Activated CD8-positive, alpha-beta memory T cell treated with anti-CD3 and anti-CD28 coated beads for 36 hours (primary cell): ENCODE measurements around the gene AANAT. TPM values are rescaled to one million over a fixed set of nuclear protein-coding genes. Genes with fewer than 3 reads are reported as not detected.

ENCODE experiments used
- CTCF ChIA-PET: fragments of 350-600 bp; sonication (Branson Sonifier 250); formaldehyde crosslinking; loops from one replicate; lab custom pipeline; 2021; ENCODE audit warnings: antibody characterized with exemption; lab: Charles Lee
- POLR2A ChIA-PET: fragments of 350-600 bp; sonication (Branson Sonifier 250); formaldehyde crosslinking; loops from one replicate; lab custom pipeline; 2021; ENCODE audit warnings: antibody characterized with exemption; lab: Charles Lee
- total RNA-seq, 2 experiments: library from RNA; stranded (reverse); gene quantifications; one replicate each; pipeline ENCODE4 v1.2.3, GENCODE V29; 2021

Gene AANAT
- total RNA-seq, 2 experiments from 2014 or later: 0.21 TPM; not detected in 1

DNA sequence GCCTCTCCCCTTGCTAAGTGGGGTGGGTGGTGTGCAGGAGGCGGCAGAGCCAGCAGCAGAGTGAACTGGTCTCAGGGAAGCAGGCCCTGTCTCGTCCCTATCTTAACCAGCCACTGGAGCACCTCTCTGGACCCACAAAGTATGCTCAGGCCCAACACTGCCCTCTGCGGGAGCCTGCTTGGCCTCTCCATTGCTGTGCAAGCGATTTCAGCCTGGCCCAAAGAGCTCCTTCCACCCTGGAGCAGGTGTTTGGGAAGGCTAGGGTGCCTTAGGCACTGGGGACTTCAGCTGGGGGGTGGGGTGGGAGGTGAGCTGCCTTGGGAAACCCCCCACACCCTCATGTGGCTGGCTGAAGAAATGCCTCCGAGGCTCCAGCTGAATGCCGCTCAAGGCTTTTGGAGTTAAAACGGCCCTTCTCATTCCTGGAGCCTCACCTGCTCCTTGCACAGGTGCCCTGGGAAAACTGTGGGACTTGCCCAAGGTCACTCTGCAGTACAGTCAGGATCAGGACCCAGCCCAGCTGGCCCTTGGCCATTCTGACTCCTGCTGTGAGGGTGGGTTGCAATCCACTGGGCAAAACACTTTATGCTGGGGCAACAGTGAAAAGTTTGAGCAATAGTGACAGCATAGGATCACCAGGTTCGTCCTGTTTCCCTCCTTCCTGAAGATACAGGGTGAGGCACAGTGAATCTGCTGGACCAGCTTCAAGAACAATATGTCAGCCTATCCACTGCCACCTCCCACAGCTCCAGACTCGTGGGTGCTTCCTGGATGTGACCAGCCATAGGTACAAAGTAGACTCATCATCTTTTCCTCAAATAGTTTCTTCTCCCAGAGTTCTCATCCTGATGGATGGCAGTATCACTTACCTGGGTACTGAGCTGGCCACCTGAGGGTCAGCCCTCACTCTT is 8.6 kb upstream of the AANAT start:
- POLR2A ChIA-PET: no interaction called here
- CTCF ChIA-PET: interaction anchor here (0.7 to 1.6 kb wide), 7 partner anchors 16 to 165 kb away, joined by 3 to 4 read pairs (median 3); partner anchors contain the start of gene PRPSAP1

DNA sequence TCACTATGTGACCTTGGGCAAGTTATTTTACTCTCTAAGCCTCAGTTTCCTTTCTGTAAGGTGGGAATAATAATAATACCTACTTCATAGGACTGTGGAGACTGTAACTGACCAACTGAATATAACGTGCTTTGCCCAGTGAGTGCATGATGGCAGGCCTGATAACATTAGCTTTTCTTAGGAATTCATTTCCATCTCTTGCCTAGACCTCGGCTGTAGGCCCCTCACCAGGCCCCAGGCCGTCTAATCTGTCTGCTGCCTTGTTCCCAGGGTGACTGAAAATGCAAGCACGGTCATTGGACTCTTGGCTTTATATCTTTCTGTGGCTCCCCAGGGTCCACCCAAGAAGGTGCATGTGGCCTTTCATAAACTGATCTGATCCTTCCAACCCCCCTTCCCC is 7.7 kb upstream of the AANAT start:
- CTCF ChIA-PET: interaction anchor here (1.2 to 1.6 kb wide), 2 partner anchors 15 to 47 kb away, joined by 4 read pairs; no protein-coding TSS in a partner anchor
- POLR2A ChIA-PET: no interaction called here

DNA sequence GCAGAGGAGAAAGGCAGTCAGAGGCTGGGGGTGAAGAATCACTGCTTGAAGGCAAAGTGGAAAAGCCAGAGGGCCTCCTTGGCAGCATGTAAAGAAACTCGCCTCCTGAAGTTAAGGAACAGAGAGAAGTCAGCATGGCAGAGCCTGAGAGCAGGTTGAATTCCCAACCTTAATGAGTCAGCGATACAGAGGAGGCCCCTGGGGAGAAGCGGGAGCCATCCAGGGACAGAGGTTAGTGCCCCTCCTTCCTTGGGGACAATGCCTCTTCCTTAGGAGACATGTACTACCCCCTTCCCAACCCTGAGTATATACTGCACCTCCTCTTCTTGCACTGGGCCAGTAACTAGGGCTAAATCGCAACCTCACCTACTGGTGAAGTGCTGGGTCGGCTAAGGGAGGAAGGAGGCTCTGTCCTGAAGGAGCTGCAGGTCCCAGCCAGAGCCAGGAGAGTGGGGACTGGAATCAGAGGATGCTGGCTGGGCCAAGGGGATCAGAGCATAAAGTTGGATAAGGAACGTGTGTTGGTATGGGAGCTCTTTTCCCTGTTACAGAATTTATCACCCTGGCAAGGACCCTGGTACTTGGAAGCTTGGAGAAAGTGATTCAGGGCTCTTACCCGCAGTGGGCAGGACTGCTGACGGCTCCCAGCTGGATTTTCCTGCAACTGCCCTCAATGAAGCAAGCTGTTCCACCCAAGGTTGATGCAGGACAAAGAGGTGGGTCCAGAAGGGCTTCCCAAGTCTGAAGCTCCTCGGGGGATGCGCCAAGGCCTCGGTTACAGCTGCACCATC is 5.4 kb upstream of the AANAT start:
- CTCF ChIA-PET: no interaction called here

DNA sequence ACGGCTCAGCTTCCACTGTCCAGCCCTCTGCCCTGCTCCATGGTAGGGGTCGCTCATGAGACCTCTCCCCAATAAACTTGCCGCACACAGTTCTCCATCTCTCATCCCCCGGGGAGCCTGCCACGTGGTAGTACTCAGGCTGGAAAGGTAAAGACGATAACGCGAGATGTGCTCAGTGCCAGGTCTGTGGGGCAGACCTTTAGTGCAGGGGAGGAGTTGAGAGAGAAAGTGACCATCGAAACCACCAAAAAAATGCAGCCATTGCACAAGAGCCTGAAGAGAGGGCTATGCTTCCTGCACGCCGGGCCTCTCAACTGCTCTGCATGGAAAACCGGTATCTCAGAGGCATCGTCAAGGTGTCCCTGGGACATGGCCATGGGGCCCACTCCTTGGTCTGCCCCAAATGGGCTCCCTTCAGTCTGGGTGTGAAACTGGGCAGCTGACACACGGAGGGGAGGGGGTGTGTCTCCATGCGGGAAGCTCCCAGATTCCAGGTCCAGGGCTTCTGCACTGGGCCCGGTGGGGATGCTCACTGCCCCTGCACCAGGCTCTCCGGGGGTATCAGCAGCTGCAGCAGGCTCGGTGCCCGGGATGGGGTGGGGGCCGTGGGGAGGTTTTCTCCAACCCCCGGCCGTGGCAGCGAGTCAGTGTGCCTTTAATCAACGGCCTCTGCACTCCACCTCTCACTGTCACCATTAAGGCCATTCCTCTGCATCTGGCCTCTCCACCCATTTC is 4.7 kb upstream of the AANAT start:
- POLR2A ChIA-PET: interaction anchor here (0.6 kb wide), 1 partner anchor 939 kb away, joined by 4 read pairs; no protein-coding TSS in a partner anchor

More for the DNA sequence above, 5.4 kb upstream of the AANAT start:
- POLR2A ChIA-PET: no interaction called here

DNA sequence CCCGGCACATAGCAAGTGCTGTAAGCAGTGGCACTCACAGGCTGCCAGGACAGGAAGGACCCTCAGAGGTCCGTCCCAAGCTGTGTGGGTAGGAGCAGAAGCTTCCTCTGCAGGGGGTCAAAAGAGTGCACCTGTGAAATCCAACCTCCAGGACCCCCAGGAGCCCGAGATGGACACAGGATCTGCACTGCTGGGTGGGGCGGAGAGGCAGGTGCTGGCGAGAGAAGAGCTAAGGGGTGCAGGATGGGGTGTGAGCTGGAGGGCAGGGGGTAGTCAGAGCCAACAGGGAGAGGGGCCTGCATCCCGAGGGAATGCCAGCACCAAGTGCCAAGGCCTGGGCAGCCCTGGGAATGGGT is 650 bp upstream of the AANAT start:
- POLR2A ChIA-PET: interaction anchor here (0.9 to 1.2 kb wide), 3 partner anchors 27 to 36 kb away, joined by 3 to 7 read pairs (median 3); no protein-coding TSS in a partner anchor
- CTCF ChIA-PET: interaction anchor here (0.5 to 5.6 kb wide), 17 partner anchors 8 to 187 kb away, joined by 3 to 57 read pairs (median 4); partner anchors contain the start of genes PRPSAP1 and RHBDF2

More for the DNA sequence above, 4.7 kb upstream of the AANAT start:
- CTCF ChIA-PET: interaction anchor here (0.6 to 5.6 kb wide), 5 partner anchors 9 to 132 kb away, joined by 3 to 57 read pairs (median 5); partner anchors contain the start of gene UBE2O

DNA sequence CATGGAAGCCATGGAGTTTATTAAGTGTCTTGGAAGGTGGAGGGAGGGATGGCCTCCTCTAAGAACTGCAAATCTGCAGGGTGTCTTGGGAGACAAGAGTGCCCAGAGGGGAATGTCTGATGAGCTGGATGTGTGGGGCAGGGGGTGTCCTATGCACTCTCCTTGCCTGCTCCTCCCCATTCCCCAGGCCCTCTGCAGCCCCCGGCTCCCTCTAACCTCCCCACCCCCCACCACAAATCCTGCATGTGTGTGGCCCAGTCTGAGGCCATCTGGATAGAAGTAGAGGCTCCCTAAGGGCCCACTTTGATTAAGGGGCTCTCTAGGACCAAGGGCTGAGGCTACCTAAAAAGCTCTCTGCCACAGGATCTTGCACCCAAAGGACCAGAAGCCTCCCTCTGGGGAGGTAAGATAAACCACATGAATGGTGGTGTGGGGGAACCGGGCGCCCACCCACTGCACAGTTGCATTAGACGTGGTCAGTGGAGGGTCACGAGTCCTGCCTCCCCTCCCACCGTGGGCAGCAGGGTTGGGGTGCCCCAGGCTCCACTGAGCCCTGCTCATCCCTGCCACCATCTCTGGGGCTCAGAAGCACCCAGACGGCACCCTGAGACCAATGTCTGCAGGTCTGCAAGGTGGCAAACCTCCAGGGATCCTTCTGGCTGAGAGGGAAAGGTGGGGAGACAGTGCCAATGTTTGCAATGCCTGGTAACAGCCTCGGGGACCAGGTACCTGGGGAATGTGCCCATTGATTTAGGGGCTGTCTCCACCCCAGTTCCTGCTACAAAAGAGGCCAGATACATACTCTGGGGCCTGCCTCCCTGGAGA is 618 bp downstream of the AANAT start:
- CTCF ChIA-PET: interaction anchor here (1.0 to 5.6 kb wide), 7 partner anchors 10 to 70 kb away, joined by 5 to 57 read pairs (median 11); partner anchors contain the start of gene RHBDF2
- POLR2A ChIA-PET: interaction anchor here (1.1 to 1.2 kb wide), 2 partner anchors 33 to 35 kb away, joined by 3 to 7 read pairs; no protein-coding TSS in a partner anchor

DNA sequence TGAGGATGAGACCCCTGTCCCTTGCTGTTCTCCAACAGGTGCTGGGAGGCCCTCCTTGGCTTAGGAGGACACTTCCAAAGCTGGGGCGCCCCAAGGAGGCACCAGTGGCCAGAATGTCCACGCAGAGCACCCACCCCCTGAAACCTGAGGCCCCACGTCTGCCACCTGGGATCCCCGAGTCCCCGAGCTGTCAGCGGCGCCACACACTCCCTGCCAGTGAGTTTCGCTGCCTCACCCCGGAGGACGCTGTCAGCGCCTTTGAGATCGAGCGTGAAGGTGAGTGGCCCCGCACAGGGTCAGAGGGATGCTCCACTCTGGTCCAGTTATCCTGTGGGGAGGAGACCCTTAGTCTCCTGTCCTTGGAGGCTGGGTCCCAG is 1.2 kb downstream of the AANAT start:
- ChIA-PET CTCF (interaction anchor here (0.6 to 5.6 kb wide), 2 partner anchors 37 to 39 kb away, joined by 3 to 57 read pairs; no protein-coding TSS in a partner anchor), POLR2A (no interaction called here)

DNA sequence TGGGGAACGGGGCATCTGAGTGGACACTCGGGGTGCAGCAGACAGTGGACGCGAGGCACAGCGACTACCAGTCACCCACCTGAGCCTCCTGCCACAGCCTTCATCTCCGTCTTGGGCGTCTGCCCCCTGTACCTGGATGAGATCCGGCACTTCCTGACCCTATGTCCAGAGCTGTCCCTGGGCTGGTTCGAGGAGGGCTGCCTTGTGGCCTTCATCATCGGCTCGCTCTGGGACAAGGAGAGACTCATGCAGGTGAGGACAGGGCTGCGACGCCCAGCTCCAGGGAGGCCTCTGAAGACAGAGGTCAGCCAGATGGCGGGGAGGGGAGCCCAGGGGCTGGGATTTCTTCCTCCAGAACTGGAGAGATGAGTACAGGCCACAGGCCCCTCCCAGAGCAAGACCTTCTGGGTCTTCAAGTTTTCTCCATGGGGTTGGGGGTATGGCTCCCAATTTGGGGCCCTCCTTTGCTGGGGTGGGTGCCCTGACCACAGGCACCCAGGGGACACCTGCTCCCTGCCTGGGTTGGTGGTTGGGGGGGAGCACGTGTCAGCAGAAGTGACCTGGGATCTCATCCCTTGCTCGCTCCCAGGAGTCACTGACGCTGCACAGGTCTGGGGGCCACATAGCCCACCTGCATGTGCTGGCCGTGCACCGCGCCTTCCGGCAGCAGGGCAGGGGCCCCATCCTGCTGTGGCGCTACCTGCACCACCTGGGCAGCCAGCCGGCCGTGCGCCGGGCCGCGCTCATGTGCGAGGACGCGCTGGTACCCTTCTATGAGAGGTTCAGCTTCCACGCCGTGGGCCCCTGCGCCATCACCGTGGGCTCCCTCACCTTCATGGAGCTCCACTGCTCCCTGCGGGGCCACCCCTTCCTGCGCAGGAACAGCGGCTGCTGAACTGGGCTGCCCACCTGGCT is 1.9 kb downstream of the AANAT start:
- POLR2A ChIA-PET: no interaction called here
- CTCF ChIA-PET: interaction anchor here (0.6 to 0.9 kb wide), 2 partner anchors 36 to 37 kb away, joined by 3 read pairs; no protein-coding TSS in a partner anchor

DNA sequence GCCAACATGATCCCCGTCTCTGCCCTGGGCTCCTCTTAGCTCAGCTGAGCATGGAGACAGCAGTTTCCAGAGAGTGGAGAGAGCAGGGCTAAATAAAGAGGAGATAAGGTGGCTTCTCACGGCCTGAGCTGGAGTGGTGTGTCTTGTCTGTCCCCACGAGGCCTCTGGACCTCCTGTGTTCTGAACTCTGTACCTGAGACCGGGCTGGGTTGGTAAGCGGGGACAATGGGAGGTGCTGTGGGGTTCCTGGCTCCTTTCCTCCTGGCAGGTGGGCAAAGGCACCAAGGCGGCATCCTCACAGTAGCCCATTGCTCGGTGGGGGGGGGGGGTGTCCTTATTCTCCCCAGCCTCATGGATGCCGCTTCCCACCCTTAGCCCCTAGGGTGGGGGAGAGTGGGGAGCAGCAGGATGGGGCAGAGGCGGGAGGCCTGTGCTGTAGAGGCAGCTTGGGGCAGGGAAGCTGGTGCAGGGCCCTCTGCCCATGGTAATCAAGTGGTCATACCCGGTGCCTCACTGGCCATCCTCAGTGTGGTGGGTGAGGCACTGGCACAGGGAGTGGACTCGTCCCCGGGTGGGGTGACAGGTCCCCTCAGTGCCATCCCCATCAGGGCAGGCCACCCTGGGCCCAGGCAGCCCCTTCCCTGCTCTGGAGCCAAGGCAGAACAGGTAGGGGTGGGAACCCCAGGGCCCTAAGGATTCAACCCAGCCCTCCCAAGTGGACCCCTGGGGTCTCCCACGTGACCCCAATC is 2.8 kb downstream of the AANAT start:
- CTCF ChIA-PET: interaction anchor here (0.9 kb wide), 1 partner anchor 36 kb away, joined by 3 read pairs; no protein-coding TSS in a partner anchor
- POLR2A ChIA-PET: no interaction called here

DNA sequence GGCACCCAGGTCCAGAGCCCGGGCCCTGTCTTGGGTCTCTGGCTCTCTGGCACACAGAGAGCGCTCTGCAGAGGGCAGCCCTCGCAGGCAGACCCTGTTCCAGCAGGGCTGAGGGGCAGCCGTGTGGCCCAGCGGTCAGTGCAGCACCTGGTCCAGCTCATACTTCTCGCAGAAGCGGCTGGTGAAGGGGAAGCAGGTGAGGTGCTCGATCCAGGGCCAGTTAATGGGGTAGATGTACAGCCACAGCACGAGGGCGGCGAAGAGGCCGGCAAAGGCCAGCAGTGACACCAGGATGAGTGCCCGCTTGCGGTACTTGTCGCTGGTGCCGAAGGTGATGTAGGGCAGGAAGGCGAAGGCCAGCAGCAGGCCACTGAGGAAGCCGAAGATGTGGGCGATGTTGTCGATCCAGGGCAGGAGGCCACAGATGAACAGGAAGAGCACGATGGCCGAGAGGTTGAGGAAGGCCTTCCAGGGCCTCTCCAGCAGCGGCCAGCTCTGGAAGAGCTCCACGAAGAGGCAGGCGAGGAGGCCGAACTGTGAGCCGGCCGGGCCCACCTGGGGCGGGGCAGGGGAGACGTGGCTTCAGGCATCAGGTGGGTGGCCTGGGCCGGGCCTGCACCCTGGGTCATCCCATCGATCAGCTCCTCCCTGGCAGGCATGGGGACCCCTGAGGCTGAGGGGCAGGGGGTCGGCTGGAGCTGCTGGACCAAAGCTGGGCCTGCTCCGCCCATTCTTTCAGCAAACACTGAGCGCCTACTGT is 4.3 kb downstream of the AANAT start:
- ChIA-PET POLR2A (no interaction called here), CTCF (no interaction called here)

DNA sequence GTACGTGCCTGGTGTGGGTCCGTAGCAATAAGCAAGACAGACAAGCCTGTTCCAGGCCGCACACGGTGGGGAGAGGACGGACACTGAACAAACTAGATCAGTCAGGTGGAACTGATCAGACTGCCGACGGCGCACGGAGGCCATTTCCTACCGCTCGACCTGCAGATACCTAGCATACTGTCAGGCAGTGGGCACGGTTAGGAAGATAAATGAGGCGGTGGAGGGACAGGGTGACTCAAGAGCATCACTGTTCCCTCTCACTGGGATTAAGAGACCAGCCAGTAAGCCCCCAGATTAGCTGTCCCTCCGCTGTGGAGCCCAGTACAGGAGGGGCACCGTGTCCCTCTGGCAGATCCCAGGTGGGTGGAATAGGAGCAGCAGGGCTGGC is 4.8 kb downstream of the AANAT start:
- ChIA-PET POLR2A (no interaction called here), CTCF (no interaction called here)

DNA sequence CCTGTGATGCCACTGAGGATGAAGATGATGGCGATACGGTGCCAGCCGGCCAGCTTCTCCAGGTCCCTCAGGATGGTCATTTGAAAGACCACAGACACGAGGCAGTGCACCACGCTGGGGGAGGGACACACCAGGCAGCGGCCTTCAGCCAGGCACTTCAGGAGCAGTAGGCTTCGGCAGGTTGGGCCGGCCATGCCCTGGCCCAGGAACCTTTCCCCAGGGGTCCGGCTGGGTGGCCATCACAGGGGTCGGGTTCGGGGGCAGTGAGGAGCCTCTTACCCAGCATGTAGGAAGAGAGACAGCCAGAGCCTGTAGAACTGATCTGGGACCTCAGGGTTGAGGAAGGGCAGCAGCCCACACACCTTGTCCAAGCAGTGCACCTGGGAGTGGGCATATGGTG is 5.3 kb downstream of the AANAT start:
- ChIA-PET POLR2A (interaction anchor here (0.5 kb wide), 1 partner anchor 33 kb away, joined by 7 read pairs; no protein-coding TSS in a partner anchor), CTCF (no interaction called here)

DNA sequence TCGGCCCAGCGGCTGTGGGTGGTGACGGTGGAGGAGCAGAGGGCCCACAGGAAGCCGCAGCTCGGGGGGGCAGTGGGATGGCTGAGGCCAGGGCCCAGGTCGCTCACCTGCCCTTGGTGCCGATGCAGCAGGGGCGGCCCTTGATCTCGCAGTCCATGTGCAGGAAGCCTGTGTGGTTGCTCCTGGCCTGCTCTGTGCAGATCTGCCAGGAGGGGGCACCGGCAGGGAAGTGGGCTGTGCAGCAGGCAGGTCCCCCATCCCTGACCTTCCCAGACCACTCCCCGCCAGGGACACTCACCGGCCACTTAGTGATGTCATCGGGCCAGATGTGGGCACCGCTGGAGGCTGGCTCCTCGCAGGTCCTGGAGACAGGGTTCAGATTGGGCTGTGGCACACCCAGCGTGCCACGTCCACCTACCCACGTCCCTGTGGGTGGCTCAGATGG is 6.2 kb downstream of the AANAT start:
- CTCF ChIA-PET: no interaction called here
- POLR2A ChIA-PET: no interaction called here

DNA sequence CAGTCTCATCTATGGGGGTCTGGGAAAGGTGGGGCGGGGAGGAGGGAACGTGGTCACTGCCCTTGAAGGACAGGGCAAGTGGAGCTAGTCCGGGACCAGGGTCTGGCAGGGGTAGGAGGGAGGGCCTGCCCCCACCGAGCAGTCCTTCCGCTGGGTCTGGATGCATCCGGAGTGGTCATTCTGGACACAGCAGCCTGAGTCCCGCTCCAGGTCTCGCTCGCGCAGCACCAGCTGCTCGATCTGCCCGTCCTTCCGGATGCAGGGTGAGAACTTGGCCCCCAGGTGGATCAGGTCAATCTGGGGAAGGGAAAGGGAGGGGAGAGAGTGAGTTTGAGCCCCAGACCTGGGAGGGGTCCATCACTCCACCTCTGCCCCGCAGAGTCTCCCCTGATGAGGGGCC is 6.8 kb downstream of the AANAT start:
- CTCF ChIA-PET: interaction anchor here (1.1 to 1.3 kb wide), 2 partner anchors 15 to 49 kb away, joined by 4 read pairs; no protein-coding TSS in a partner anchor

DNA sequence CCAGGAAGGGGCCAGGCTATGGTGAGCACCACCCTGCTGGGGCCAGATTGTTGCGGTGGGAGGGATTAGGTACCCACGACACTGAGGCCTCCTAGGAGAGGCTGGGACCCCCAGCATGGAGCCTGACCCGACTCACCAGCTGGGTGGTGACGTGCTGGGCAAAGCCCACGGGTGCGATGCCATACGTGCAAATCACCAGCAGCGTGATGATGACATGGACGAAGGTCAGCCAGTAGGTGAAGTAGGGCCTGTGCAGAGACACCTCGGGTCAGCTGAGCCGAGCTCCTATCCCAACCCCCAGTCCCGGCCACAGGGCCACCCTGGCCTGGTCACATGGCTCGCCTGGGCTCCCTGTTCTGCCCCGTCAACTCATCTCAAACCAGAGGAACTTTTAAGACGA is 7.5 kb downstream of the AANAT start:
- POLR2A ChIA-PET: interaction anchor here (1.2 kb wide), 1 partner anchor 27 kb away, joined by 3 read pairs; the partner anchor contains the start of gene RHBDF2

More for the DNA sequence above, 6.8 kb downstream of the AANAT start:
- POLR2A ChIA-PET: interaction anchor here (1.2 kb wide), 1 partner anchor 27 kb away, joined by 3 read pairs; the partner anchor contains the start of gene RHBDF2

More for the DNA sequence above, 7.5 kb downstream of the AANAT start:
- CTCF ChIA-PET: interaction anchor here (0.8 to 1.6 kb wide), 5 partner anchors 8 to 48 kb away, joined by 4 read pairs; no protein-coding TSS in a partner anchor
